ENCODE data around the gene GARS1.
"Not testable (repeated sequence)": the region's sequence is repeated elsewhere in the genome, so short reads cannot be mapped to it uniquely, and the experiment has no call there.

Gene GARS1

GRCh38 chr7:30572212-30572841, 22.4 kb upstream of the GARS1 start:
- no peak for DNase-seq (ENCODE audit: low read depth)

DNA sequence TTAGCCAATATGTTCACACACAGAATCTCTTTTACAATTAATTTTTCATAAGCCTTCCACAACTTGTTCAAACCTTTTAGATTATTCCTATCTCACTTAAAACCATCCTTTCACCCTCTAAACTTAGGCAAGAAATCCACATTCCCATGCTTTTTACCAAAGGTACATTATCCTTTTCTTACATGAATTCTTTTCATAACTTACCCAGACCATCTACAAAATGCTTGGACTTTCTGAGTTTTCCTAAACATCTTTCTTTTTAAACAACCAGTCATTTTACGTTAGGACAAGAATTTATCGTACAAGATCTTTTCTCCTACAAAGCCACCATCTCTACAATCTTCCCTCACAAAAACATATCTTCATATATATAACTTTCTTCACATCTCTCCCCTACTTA, 18.8 kb upstream of the GARS1 start:
- no peak for DNase-seq (ENCODE audit: low read depth)

GRCh38 chr7:30583181-30583580, 11.5 kb upstream of the GARS1 start:
- no peak for DNase-seq (ENCODE audit: low read depth)

GRCh38 chr7:30584415-30584814, 10.3 kb upstream of the GARS1 start:
- DNase-seq (ENCODE audit: low read depth), result no peak

- DNase-seq (ENCODE audit: low read depth), result no peak
Observed at GRCh38 chr7:30584965-30585364, 9.7 kb upstream of the GARS1 start.

GRCh38 chr7:30585675-30586074, 9.0 kb upstream of the GARS1 start:
- DNase-seq (ENCODE audit: low read depth), result no peak

DNA sequence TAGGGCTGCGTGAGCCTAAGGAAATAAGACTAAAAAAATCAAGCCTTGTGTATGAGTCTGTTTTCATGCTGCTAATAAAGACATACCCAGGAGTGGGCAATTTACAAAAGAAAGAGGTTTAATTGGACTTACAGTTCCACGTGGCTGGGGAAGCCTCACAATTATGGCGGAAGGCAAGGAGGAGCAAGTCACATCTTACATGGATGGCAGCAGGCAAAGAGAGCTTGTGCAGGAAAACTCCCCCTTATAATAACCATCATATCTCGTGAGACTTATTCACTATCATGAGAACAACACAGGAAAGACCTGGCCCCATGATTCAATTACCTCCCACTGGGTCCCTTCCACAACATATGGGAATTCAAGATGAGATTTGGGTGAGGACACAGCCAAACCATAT, 7.1 kb upstream of the GARS1 start:
- DNase-seq (ENCODE audit: low read depth), result not testable (repeated sequence)

DNA sequence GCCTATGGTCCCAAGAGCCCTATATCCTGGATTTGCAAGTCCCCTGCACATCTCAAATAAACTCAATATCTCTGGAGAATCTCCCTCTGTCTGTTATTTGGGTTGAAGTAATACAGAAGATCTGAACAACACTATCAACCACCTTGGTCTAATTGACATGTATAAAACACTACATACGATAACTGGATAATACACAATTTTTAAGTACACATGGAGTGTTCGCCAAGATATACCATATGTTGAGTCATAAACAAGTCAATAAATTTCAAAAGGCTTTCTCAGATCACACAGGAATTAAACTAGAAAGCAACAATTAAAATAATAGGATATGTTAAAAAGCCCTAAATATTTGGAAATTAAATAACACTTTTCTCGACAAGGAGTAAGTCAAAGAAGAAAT, 5.6 kb upstream of the GARS1 start:
- DNase-seq (ENCODE audit: low read depth), result no peak

- DNase-seq (ENCODE audit: low read depth), result no peak
Observed at GRCh38 chr7:30594048-30594539, 584 bp upstream of the GARS1 start.

DNA sequence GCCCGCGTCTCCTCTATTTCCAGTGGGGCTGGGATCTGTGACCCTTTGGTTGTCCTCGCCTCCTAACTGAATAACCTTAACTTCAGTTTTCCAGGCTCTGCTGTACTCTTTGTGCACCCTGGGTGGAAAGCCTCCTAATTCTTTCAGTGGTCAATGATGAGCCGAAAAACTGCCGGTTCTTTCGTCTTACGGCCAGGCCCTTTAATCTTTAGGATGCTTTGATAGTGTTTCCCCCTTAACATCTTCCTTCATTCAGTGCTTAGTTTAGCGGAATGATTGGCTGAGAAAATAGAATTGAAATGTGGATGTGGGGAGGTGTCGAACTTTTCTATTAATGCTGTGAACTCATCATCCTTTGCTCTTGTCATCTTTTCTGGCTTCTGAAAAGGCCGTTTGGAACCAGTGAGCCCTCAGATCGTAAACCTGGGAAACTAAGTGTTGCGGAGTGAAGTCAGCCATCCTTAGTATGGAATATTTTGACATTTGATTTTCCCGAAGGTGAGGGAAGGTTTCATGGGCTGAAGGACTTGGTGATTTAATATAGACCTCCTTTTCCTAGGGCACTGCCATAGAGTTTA, 847 bp downstream of the GARS1 start:
- no peak for DNase-seq (ENCODE audit: low read depth)

GRCh38 chr7:30596014-30596641, 1.4 kb downstream of the GARS1 start:
- no peak for DNase-seq (ENCODE audit: low read depth)

DNA sequence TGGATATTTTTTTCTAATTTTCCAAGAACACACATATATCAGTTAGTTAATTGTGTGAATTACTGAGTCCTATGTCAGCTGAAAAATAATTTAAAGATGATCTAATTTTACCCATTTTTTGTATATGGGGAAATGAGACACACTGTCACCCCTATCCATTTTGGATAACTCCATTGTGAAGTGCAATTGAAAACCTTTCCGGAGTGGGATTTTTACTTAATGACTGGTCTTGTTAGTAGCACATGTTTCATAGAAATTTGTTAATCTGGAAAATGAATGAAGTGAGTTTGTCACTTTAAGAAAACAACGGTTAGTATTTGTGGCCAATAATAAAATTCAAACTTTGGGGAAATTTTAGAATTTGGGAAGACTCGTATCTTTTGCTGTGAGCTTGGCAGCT, 2.0 kb downstream of the GARS1 start:
- no peak for DNase-seq (ENCODE audit: low read depth)

GRCh38 chr7:30598121-30598876, 3.6 kb downstream of the GARS1 start:
- DNase-seq (ENCODE audit: low read depth), result no peak

DNA sequence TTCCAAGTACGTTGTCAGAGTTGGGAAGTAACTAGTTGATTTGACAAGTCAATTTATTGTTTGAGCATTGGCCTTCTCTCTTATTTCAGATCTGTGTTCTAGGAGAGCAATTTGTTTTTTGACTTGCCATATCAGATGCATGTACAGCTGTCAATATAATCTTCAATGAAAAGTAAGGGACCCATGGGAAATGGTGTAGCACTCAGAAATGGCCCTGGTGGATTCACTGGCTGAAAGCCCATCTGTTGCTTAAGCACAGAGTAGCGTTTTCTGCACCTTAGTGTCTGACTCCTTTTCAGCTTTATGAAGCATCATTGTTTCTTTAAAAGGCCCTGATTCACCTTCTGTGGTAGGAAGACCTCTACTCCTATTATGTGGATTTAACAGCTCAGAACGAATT, 10.2 kb downstream of the GARS1 start:
- no peak for DNase-seq (ENCODE audit: low read depth)

DNA sequence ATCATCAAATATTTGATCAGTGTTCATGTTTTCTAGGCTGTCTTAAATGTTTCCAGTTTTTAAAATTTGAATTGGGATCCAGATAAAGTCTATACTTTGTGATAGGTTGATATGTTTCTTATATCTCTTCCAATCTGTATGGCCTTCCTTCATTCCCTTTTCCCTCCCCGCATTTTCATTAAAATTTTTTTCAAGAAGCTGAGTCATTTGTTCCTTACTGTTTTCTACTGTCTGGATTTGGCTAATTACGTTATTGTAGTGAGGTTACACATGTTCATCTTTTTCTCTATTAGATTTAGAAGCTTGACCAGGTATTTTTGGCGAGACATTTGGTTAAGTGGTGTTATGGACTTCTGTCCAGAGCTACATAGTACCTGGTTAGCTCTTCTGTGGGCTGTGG, 11.2 kb downstream of the GARS1 start:
- no peak for DNase-seq (ENCODE audit: low read depth)

- no peak for DNase-seq (ENCODE audit: low read depth)
Observed at GRCh38 chr7:30612658-30613265, 18.1 kb downstream of the GARS1 start.

GRCh38 chr7:30613366-30614325, 19.0 kb downstream of the GARS1 start:
- DNase-seq (ENCODE audit: low read depth), result no peak

- DNase-seq (ENCODE audit: low read depth), result no peak
Observed at GRCh38 chr7:30616318-30616717, 21.6 kb downstream of the GARS1 start.

GRCh38 chr7:30617359-30617758, 22.7 kb downstream of the GARS1 start:
- no peak for DNase-seq (ENCODE audit: low read depth)

- DNase-seq (ENCODE audit: low read depth), result no peak
Observed at GRCh38 chr7:30618080-30618676, 23.5 kb downstream of the GARS1 start.

- no peak for DNase-seq (ENCODE audit: low read depth)
Observed at GRCh38 chr7:30618961-30619360, 24.3 kb downstream of the GARS1 start.
